ENCODE results near the gene DNAJB6. TPM values are rescaled to one million over a fixed set of nuclear protein-coding genes. Genes with fewer than 3 reads are reported as not detected.

DNAJB6 gene
- total RNA-seq, 1 experiment from 2014 or later: 151 TPM

DNA sequence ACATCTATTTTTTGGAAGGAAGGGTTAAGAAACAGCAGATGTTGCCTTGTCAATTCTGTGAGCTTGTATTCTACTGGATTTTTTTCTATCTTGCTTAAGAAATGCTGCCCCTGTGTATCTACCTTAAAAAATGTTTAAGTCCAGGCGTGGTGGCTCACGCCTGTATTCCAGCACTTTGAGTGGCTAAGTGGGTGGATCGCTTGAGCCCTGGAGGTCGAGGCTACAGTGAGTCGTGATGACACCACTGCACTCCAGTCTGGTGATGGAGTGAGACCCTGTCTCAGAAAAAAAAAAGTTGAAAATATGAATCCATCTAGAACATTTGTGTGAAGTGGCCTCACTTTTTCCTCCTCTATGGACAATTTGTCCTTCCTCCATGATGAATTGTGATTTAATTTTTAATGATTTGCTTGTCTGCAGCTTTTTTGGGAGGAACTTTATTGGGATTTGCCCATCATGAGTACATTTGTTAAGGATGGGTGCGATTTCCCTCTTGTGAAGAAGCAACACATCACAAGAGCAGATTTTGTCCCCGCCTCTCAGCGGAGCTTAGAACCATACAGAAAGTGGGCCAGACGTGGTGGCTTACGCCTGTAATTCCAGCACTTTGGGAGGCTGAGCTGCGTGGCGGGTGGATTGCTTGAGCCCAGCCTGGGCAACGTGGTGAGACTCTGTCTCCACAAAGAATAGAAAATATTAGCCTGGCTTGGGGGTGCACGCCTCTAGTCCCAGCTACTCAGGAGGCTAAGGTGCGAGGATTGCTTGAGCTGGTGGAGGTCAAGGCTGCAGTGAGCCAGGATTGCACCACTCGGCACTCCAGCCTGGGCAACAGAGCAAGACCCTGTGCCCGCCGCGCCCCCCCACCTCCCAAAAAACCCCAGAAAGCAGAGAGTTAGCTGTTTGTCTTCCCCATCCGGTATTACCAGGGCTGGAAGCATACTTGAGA, 57.7 kb downstream of the DNAJB6 start:
- peak; percentile 78 for DNase-seq (ENCODE audit: low read depth)

DNA sequence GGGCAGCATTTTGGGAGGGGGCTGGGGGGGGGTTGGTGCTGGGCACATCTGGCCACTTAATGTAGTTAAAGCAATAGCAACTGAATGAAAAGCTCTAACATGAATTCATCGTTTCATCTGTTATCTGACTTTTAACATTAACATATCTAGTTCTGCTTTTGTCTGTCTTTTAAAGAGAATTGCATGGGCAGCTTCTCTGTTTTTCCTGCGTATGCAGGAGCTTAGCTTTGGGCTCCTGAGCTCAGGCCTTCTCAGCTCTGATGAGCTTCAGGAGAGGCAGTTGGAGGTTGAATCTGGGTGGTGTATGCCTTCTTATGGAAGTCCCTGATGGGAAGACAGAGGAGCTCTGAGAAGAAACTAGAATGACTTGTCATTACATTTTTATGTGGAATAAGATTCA, 58.4 kb downstream of the DNAJB6 start:
- DNase-seq (ENCODE audit: low read depth): no peak

DNA sequence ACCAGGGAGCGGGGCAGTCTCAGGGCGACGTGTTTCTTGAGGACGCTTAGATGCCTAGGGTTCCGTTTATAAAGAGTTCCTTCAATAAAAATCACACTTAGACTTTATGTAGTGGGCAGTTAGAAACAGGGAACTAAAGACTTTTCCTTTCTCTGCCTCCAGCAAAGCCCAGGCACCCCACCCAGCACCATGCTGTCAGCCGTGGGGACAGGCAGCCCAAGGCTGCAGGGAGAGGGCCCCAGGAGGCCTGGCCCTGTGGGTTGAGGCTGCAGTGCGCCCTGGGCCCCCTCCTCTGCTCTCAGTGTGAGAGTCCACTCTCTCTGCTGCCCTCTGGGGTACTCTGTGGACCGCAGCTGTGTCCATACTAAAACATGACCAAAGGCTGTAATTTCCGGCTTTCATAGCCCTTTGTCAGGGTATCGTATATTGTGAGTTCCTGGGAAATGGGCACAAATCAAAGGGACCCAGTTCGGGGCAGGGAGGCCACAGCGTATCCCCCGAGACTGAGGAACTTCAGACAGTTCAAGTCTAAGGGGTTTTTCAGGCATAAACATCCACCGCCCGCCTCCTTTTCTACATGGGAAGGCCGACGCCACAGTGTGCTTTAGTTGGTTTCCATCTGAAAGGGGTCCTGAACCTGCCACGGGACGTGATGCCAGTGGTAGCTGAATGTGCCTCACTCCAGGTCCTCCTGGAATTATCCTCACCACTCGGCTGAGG, 59.7 kb downstream of the DNAJB6 start:
- DNase-seq (ENCODE audit: low read depth): no peak

DNA sequence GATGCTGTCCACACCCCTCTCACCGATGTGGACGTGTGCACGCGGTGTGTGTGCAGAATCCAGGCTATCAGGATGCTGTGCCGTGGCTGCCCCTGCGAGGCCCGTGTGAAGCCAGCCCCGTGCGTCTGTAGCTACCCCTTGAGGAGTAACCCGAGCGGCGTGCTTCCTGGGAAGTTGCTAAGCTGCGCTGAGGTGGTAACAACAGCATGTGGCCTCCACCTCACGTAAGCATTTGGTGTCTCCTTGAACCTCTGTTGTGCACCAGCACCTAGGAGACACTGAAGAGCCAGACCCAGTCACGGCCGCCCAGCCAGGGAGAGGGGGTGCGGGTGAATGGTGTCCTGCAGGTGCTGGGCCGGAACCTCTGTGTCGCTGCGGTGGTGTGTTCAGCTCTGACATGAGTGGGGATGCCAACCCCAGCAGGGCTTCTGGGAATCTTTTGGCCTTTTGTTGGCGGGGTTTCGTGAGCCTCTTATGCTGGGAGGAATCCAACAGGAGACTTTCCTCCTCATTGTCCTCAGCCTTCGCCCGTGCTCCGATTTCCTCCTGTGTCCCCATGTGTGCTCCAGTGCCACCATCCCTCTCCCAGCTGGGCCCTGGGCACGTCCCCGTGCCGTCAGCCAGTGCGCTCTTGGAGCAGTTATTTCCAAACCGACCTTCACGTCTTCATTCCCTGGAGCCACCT, 60.4 kb downstream of the DNAJB6 start:
- DNase-seq (ENCODE audit: low read depth): no peak

- peak; percentile 94 for DNase-seq (ENCODE audit: low read depth)
These were observed 61.2 kb downstream of the DNAJB6 start for GRCh38 chr7:157397731-157398691.

GRCh38 chr7:157399086-157399687, 62.4 kb downstream of the DNAJB6 start:
- no peak for DNase-seq (ENCODE audit: low read depth)

GRCh38 chr7:157400171-157400860, 63.5 kb downstream of the DNAJB6 start:
- DNase-seq (ENCODE audit: low read depth): no peak

- DNase-seq (ENCODE audit: low read depth): no peak
These were observed 65.0 kb downstream of the DNAJB6 start for GRCh38 chr7:157401567-157402387.

GRCh38 chr7:157402388-157402703, 65.5 kb downstream of the DNAJB6 start:
- DNase-seq (ENCODE audit: low read depth): no peak

GRCh38 chr7:157402911-157403534, 66.2 kb downstream of the DNAJB6 start:
- DNase-seq (ENCODE audit: low read depth): peak; percentile 12

DNA sequence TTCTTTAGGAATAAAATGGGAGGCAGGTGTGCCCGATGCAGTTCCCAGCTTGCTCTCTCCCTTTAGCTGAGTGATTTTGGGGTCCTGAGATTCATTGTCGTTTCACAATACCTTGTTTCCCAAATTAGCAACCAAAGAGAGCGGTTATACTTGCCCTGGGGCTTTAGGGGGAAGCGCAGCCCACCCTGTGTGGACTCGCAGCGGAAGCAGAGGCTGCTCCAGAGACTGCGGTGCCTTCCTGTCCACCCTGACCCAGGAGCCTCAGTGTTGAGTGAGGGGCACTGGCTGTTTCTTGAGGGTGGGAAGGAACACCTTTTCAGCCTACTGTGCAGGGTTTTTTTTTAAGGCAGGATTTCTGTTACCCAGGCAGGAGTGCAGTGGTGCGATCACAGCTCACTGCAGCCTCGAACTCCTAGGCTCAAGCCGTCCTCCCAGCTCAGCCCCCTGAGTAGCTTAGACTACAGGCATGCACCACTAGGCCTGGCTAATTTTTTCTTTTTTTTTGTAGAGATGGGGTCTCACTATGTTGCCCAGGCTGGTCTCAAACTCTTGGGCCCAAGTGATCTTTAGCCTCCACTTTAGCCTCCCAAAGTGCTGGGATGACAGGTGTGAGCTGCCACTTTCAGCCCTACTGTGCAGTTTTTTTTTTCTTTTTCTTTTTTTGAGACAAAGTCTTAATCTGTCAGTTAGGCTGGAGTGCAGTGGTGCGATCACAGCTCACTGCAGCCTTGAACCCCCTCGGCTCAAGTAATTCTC, 67.0 kb downstream of the DNAJB6 start:
- DNase-seq (ENCODE audit: low read depth): no peak

- DNase-seq (ENCODE audit: low read depth): peak; percentile 59
These were observed 68.2 kb downstream of the DNAJB6 start for GRCh38 chr7:157404845-157405481.

DNA sequence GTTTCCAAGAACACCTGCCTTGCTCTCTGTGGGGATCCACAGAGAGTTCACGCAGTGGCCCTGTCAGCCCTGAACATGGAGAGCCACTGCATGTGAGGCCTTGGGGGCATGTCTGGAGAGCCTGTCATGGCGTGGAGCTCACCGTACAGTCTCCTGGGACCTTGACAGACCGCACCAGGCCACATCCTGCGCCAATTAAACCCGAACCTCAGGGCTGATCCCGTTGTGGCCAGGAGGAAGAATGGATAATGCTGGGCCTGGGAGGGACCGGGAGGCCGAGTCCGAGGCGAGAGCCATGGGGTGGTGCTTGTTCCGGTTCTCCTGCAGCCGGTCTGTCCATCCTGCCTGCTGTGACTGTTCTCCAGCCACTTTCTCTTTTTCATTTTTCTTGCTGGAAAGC, 68.7 kb downstream of the DNAJB6 start:
- no peak for DNase-seq (ENCODE audit: low read depth)

- DNase-seq (ENCODE audit: low read depth): no peak
These were observed 69.4 kb downstream of the DNAJB6 start for GRCh38 chr7:157405914-157406810.

DNA sequence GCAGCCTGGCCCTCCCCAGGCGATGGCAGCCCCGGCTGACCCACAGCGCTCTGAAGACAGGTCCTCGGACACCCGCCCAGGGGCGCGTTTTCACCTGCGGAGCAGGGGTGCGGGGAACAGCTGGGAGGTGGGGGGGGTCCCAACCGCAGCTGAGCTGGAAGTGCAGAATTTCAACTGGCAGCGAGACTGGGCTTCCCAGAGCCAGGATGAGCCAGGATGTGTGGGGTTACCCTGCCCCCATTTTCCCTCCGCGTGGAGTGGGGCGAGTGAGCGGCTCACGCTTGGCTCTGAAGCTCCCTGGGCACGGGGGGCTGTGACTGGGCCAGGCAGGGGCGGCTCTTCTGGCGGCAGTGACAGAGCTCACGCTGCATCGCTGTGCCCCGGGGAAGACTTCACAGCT, 70.2 kb downstream of the DNAJB6 start:
- DNase-seq (ENCODE audit: low read depth): no peak

DNA sequence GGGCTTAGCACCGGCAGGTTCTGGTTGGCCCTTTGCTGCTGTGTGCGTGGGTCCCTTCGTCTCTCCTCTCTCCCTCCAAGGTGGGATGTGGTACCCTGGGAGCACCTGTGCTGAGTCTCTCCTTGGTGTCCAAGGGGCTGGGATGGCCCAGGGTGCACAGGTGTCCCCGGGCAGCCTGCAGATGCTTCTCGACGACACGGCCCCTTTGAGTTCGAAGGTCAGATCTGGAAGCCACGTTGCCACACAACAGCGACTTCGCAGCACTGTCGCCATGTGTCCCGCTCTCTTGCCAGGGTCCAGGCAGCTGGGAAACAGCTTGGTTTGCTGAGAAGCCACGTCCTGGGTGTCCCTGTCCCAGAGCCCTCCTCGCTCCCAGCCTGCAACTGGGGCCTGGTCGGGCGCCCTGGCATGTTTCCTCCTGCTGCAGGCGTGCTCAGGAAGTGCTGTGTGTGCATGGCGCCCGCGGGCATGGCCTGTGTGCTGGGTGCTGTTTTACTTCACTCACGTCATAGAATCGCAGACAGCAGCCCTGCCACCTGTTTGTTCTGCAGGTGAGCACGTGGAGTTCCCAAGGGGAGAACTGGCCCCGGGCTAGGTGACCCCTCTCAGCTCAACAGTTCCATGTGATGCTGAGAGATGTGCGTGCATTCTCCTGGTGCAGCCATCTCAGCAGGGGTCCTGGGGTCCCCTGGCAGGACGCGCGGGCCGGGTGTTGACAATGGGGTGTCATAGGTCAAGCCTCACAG, 70.9 kb downstream of the DNAJB6 start:
- no peak for DNase-seq (ENCODE audit: low read depth)
